Lower leg skin (tissue), 3 donors: ENCODE data around the gene CFAP206.

Experiments
- POLR2A ChIP-seq, 2 donors: fragments of 450-650 bp; IDR thresholded peaks; one replicate each; pipeline ENCODE4 v1.6.1; 2016 to 2017; ENCODE audit warnings: antibody characterized with exemption in 2 of 2, mild to moderate bottlenecking in 1 of 2, moderate library complexity in 1 of 2
- TF ChIP-seq, protein P1 (sequence below), 3 donors: fragments of 450-650 bp; IDR thresholded peaks; one replicate each; pipeline ENCODE4 v1.5.1; 2016; ENCODE audit warnings: antibody characterized with exemption in 3 of 3, mild to moderate bottlenecking in 3 of 3, moderate library complexity in 2 of 3

DNA sequence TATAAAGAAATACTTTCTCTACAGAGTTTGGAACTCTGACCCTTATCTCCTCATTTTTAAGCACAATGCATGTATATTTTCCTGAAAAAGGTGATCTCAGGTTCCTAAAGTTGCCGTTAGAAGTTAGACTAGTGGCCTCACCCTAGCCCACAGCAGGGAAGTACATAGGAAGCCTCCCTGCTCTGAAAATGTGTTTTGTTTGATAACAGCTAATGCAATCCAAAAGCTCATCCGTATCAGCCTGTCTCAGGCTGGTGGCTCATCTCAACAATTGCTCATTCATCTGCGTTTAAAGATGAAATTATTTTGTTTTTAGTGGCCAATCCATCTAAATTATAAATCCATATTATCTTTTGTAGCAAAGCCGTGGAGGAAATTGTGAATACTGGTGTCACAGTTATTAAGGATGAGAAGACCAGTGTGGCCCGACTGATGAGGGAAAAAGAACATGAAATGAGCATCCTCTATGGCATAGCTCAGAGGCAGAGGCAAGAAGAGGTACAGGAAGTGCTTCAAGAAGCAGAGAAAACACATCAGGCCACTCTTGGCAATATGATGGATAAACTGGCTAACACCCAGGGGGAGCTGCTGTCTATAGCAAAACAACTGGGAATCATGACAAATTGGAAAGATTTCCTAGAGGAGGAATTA is 43.0 kb upstream of the CFAP206 start:
- TF ChIP-seq, protein P1, sequence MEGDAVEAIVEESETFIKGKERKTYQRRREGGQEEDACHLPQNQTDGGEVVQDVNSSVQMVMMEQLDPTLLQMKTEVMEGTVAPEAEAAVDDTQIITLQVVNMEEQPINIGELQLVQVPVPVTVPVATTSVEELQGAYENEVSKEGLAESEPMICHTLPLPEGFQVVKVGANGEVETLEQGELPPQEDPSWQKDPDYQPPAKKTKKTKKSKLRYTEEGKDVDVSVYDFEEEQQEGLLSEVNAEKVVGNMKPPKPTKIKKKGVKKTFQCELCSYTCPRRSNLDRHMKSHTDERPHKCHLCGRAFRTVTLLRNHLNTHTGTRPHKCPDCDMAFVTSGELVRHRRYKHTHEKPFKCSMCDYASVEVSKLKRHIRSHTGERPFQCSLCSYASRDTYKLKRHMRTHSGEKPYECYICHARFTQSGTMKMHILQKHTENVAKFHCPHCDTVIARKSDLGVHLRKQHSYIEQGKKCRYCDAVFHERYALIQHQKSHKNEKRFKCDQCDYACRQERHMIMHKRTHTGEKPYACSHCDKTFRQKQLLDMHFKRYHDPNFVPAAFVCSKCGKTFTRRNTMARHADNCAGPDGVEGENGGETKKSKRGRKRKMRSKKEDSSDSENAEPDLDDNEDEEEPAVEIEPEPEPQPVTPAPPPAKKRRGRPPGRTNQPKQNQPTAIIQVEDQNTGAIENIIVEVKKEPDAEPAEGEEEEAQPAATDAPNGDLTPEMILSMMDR (IDR thresholded peaks at IDR 0.05), result no peak
- TF ChIP-seq POLR2A (IDR thresholded peaks at IDR 0.05), result no peak
